Vagina (tissue), 2 donors: ENCODE results near the gene ACOX1.

Experiments
- POLR2A ChIP-seq, 2 donors: fragments of 450-650 bp; IDR thresholded peaks; one replicate each; pipeline ENCODE4 v1.6.1; 2017; ENCODE audit warnings: antibody characterized with exemption in 2 of 2, mild to moderate bottlenecking in 2 of 2, moderate library complexity in 2 of 2
- POLR2AphosphoS5 ChIP-seq, 2 donors: sonication (generic); formaldehyde crosslinking; IDR thresholded peaks; one replicate each; pipeline ENCODE4 v1.9.0; 2017; ENCODE audit warnings: antibody characterized with exemption in 2 of 2, mild to moderate bottlenecking in 2 of 2, low read depth in 1 of 2; ENCODE audit not compliant: insufficient read depth in 1 of 2
- TF ChIP-seq, protein P1 (sequence below), 3 experiments: fragments of 450-650 bp in 2 of 3; fragments of 200-600 bp in 1 of 3; sonication (generic) in 1 of 3; IDR thresholded peaks; one replicate each; pipeline ENCODE4 v1.5.1; 2017 to 2019; ENCODE audit warnings: antibody characterized with exemption in 3 of 3, mild to moderate bottlenecking in 2 of 3, moderate library complexity in 2 of 3

- TF ChIP-seq, protein P1, sequence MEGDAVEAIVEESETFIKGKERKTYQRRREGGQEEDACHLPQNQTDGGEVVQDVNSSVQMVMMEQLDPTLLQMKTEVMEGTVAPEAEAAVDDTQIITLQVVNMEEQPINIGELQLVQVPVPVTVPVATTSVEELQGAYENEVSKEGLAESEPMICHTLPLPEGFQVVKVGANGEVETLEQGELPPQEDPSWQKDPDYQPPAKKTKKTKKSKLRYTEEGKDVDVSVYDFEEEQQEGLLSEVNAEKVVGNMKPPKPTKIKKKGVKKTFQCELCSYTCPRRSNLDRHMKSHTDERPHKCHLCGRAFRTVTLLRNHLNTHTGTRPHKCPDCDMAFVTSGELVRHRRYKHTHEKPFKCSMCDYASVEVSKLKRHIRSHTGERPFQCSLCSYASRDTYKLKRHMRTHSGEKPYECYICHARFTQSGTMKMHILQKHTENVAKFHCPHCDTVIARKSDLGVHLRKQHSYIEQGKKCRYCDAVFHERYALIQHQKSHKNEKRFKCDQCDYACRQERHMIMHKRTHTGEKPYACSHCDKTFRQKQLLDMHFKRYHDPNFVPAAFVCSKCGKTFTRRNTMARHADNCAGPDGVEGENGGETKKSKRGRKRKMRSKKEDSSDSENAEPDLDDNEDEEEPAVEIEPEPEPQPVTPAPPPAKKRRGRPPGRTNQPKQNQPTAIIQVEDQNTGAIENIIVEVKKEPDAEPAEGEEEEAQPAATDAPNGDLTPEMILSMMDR (IDR thresholded peaks at IDR 0.05), result no peak
- no peak for TF ChIP-seq POLR2A (IDR thresholded peaks at IDR 0.05)
- TF ChIP-seq POLR2AphosphoS5 (IDR thresholded peaks at IDR 0.05; ENCODE audit: insufficient read depth in 1 of 2, low read depth in 1 of 2), result no peak
Measured at GRCh38 chr17:76009969-76010661, 31.1 kb upstream of the ACOX1 start.
